CD4-positive, alpha-beta T cell (primary cell): ENCODE measurements around the gene FNDC8. TPM values are rescaled to one million over a fixed set of nuclear protein-coding genes. Genes with fewer than 3 reads are reported as not detected.
"Not testable (repeated sequence)": the region's sequence is repeated elsewhere in the genome, so short reads cannot be mapped to it uniquely, and the experiment has no call there.

Experiments
- ATAC-seq: fragments of 200-7000 bp; cut with Tn5 transposase; one replicate; pipeline ENCODE4 v1.10.0; 2022; ENCODE audit warnings: mild to moderate bottlenecking; ENCODE audit not compliant: poor library complexity
- CTCF ChIA-PET: fragments of 350-600 bp; sonication (Branson Sonifier 250); formaldehyde crosslinking; loops from one replicate; lab custom pipeline; 2021; ENCODE audit warnings: antibody characterized with exemption, inconsistent platforms; lab: Charles Lee
- POLR2A ChIA-PET: fragments of 350-600 bp; sonication (Branson Sonifier 250); formaldehyde crosslinking; loops from one replicate; lab custom pipeline; 2021; ENCODE audit warnings: antibody characterized with exemption, inconsistent platforms; lab: Charles Lee
- DNase-seq, 14 experiments: peaks; one replicate each; pipeline ENCODE4 v3.0.0-alpha.2; 2013 to 2020; ENCODE audit warnings: mixed read lengths in 2 of 14
- H3K27ac ChIP-seq, 2 donors: one replicate each; pipeline versions ENCODE4 v1.5.1 to v1.7.0; 2013; ENCODE audit warnings: low read length in 2 of 2, low read depth in 1 of 2, mild to moderate bottlenecking in 1 of 2
- H3K27me3 ChIP-seq, 2 experiments: 1 replicate in 1 of 2; 2 replicates in 1 of 2; pipeline versions ENCODE4 v1.6.1 to v1.7.0; 2013; ENCODE audit warnings: low read length in 2 of 2, control low read depth in 1 of 2, mild to moderate bottlenecking in 1 of 2, moderate library complexity in 1 of 2; ENCODE audit not compliant: insufficient read depth in 2 of 2, control insufficient read depth in 1 of 2
- H3K36me3 ChIP-seq: one replicate; pipeline ENCODE4 v1.6.1; 2013; ENCODE audit warnings: low read length, control low read depth; ENCODE audit not compliant: insufficient read depth
- H3K4me1 ChIP-seq: one replicate; pipeline ENCODE4 v1.6.1; 2013; ENCODE audit warnings: low read length, control low read depth; ENCODE audit not compliant: insufficient read depth
- H3K4me3 ChIP-seq: one replicate; pipeline ENCODE4 v1.5.1; 2013; ENCODE audit warnings: mild to moderate bottlenecking, low read length, moderate library complexity
- H3K9me3 ChIP-seq, 2 experiments: 1 replicate in 1 of 2; 2 replicates in 1 of 2; pipeline versions ENCODE4 v1.6.1 to v1.7.0; 2013; ENCODE audit warnings: low read length in 2 of 2, mild to moderate bottlenecking in 2 of 2, control low read depth in 1 of 2, moderate library complexity in 1 of 2; ENCODE audit not compliant: control insufficient read depth in 1 of 2, insufficient read depth in 1 of 2
- H3K27ac Mint-ChIP-seq: one replicate; pipeline ENCODE4 v1.8.0; 2020; ENCODE audit warnings: mixed read lengths
- H3K27me3 Mint-ChIP-seq: one replicate; pipeline ENCODE4 v1.8.0; 2021; ENCODE audit warnings: mixed read lengths
- H3K36me3 Mint-ChIP-seq: one replicate; pipeline ENCODE4 v1.8.0; 2021; ENCODE audit warnings: low read depth, mixed read lengths
- H3K4me1 Mint-ChIP-seq: one replicate; pipeline ENCODE4 v1.8.0; 2021; ENCODE audit warnings: low read depth, mixed read lengths
- H3K4me3 Mint-ChIP-seq: one replicate; pipeline ENCODE4 v1.8.0; 2020; ENCODE audit warnings: mild to moderate bottlenecking, mixed read lengths
- H3K9me3 Mint-ChIP-seq: one replicate; pipeline ENCODE4 v1.8.0; 2020; ENCODE audit warnings: mixed read lengths
- intact Hi-C, 2 experiments: fragments of 100-400 bp; cut with DNase I in 1 of 2; cut with micrococcal nuclease in 1 of 2; formaldehyde crosslinking; loops; one replicate each; pipeline versions ENCODE4 v1.15.1 to v1.9.0; 2023 to 2025; cut with DNase I, micrococcal nuclease
- total RNA-seq, 174 experiments: library from RNA in 2 of 174; stranded (reverse) in 2 of 174; gene quantifications; one replicate each; pipeline ENCODE4 v1.2.3 and lab custom pipeline; 2021 to 2026
- TF ChIP-seq, protein P1 (sequence below): fragments of 200-600 bp; IDR thresholded peaks from one replicate; pipeline ENCODE4 v1.8.0; 2022; ENCODE audit warnings: antibody characterized with exemption, mild to moderate bottlenecking

The FNDC8 gene
- total RNA-seq, 2 experiments from 2014 or later: not detected

DNA sequence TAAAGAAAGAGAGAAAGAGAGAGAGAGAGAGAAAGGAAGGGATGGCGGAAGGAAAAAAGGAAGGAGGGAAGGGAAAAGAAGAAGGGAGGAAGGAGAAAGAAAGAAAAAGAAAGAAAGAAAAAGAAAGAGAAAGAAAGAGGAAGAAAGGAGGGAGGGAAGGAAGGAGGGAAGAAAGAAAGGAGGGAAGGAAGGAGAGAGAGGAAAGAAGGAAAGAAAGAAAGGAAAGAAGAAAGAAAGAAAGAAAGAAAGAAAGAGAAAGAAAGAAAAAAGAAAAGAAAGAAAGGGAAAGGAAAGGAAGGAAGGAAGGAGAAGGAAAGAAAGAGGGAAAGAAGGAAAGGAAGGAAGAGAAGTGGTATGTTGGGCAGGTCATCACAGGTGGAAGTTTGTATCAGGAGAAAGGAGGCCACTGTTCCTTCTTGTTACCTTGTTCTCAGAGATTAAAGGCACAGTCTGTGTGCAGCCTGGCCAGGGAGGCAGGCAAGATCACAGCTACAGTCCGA, 53.5 kb downstream of the FNDC8 start:
- H3K27me3 Mint-ChIP-seq: no peaks in the 10 kb centered on the region
- intact Hi-C loops: no loop called here
- H3K27ac Mint-ChIP-seq: peak overlapping the region; percentile 92
- peaks cover 55% of the 10 kb centered on the region for H3K4me1 ChIP-seq
- no peak overlapping the region for H3K27ac ChIP-seq
- CTCF ChIA-PET: no interaction called here
- ATAC-seq: no peak
- H3K36me3 Mint-ChIP-seq: peaks cover 9% of the 10 kb centered on the region
- TF ChIP-seq, protein P1, sequence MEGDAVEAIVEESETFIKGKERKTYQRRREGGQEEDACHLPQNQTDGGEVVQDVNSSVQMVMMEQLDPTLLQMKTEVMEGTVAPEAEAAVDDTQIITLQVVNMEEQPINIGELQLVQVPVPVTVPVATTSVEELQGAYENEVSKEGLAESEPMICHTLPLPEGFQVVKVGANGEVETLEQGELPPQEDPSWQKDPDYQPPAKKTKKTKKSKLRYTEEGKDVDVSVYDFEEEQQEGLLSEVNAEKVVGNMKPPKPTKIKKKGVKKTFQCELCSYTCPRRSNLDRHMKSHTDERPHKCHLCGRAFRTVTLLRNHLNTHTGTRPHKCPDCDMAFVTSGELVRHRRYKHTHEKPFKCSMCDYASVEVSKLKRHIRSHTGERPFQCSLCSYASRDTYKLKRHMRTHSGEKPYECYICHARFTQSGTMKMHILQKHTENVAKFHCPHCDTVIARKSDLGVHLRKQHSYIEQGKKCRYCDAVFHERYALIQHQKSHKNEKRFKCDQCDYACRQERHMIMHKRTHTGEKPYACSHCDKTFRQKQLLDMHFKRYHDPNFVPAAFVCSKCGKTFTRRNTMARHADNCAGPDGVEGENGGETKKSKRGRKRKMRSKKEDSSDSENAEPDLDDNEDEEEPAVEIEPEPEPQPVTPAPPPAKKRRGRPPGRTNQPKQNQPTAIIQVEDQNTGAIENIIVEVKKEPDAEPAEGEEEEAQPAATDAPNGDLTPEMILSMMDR: no peak
- no peaks in the 10 kb centered on the region for H3K36me3 ChIP-seq
- POLR2A ChIA-PET: interaction anchor here (0.7 to 5.6 kb wide), 5 partner anchors 39 to 92 kb away, joined by 3 to 56 read pairs (median 4); partner anchors contain the start of gene SLFN5
- H3K27me3 ChIP-seq: no peaks in the 10 kb centered on the region
- H3K4me3 ChIP-seq: no peak overlapping the region
- no peak overlapping the region for H3K4me3 Mint-ChIP-seq
- no peaks in the 10 kb centered on the region for H3K9me3 Mint-ChIP-seq
- DNase-seq: no peak
- H3K4me1 Mint-ChIP-seq: peaks cover 84% of the 10 kb centered on the region
- no peaks in the 10 kb centered on the region for H3K9me3 ChIP-seq

DNA sequence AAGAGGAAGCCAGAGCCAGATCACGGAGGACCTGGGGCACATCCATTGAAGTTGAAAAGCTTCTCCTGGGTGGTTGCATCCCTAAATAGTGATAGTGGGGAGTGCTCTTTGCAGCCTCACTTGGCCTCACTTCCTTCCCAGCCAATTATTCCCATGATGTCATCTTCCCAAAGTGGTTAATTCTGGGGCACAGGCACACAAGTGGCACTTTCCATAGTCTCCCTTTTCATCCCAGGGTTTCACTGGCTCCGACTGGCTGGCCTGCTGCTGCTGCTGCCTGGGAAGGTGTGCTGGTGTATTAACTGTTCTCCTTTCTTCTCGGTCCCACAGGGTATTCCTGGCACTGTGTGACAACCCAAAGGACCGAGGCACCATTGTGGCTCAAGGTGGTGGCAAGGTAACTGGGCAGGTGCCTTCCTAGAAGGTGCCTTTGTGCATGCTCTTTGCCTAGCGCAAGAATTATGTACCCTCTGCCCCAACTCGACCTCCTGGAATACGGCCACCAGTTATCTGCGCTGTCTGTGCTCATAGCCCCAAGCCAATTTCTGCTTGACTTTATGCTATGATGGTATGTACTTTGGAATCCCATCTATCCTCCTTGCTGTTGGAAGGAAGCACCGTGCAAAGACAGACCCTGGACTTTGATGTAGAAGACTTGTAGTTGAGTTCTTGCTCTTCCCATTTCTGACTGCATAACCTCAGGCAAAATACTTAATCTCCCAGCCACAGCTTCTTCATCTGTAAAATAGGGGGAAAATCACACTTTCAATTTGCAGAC, 54.4 kb downstream of the FNDC8 start:
- H3K27ac Mint-ChIP-seq: peak overlapping the region; percentile 92
- H3K9me3 ChIP-seq: no peaks in the 10 kb centered on the region
- no peaks in the 10 kb centered on the region for H3K36me3 ChIP-seq
- H3K9me3 Mint-ChIP-seq: no peaks in the 10 kb centered on the region
- ChIA-PET POLR2A (interaction anchor here (0.7 to 5.6 kb wide), 5 partner anchors 14 to 198 kb away, joined by 3 to 56 read pairs (median 4); partner anchors contain the start of gene SLFN5), CTCF (no interaction called here)
- no peak for DNase-seq
- H3K36me3 Mint-ChIP-seq: peaks cover 9% of the 10 kb centered on the region
- H3K27me3 ChIP-seq: no peaks in the 10 kb centered on the region
- H3K4me1 Mint-ChIP-seq: peaks cover 93% of the 10 kb centered on the region
- peaks cover 63% of the 10 kb centered on the region for H3K4me1 ChIP-seq
- no peak overlapping the region for H3K4me3 ChIP-seq
- H3K4me3 Mint-ChIP-seq: peak overlapping the region; percentile 43
- intact Hi-C loops: loop anchor here in 1 of 2 experiments (2.0 kb wide), 1 partner anchor 37 kb away; no protein-coding TSS in a partner anchor
- H3K27ac ChIP-seq: no peak overlapping the region
- TF ChIP-seq, protein P1: no peak
- no peak for ATAC-seq
- no peaks in the 10 kb centered on the region for H3K27me3 Mint-ChIP-seq

DNA sequence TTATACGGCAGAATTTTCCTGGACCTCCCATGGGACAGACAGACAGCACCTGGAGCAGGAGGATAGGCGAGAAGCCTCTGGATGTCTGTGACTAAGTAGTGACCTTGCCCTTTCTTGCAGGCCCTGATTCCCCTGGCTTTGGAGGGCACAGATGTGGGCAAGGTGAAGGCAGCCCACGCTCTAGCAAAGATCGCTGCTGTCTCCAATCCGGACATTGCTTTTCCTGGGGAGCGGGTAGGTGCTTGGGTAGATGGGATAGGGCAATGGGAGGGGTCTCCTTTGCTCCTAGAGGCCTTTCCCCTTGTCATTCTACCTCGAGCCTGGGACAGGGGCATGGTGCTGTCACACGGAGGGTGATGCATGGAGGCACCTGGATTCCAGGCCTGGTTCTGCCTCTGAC, 55.5 kb downstream of the FNDC8 start:
- H3K27ac ChIP-seq: no peak overlapping the region
- Mint-ChIP-seq H3K4me1 (peaks cover 90% of the 10 kb centered on the region), H3K9me3 (no peaks in the 10 kb centered on the region), H3K27me3 (no peaks in the 10 kb centered on the region), H3K4me3 (peak overlapping the region; percentile 45), H3K36me3 (peaks cover 9% of the 10 kb centered on the region), H3K27ac (peak overlapping the region; percentile 92)
- intact Hi-C loops: loop anchor here in 1 of 2 experiments (2.0 kb wide), 1 partner anchor 36 kb away; no protein-coding TSS in a partner anchor
- ChIA-PET POLR2A (interaction anchor here (0.7 to 5.6 kb wide), 3 partner anchors 15 to 65 kb away, joined by 3 to 56 read pairs (median 11); partner anchors contain the start of gene SLFN5), CTCF (no interaction called here)
- no peak for ATAC-seq
- H3K4me1 ChIP-seq: peaks cover 61% of the 10 kb centered on the region
- TF ChIP-seq, protein P1: no peak
- H3K36me3 ChIP-seq: no peaks in the 10 kb centered on the region
- no peaks in the 10 kb centered on the region for H3K9me3 ChIP-seq
- H3K27me3 ChIP-seq: no peaks in the 10 kb centered on the region
- DNase-seq: peak in 1 of 14 experiments; percentile 20
- no peak overlapping the region for H3K4me3 ChIP-seq

DNA sequence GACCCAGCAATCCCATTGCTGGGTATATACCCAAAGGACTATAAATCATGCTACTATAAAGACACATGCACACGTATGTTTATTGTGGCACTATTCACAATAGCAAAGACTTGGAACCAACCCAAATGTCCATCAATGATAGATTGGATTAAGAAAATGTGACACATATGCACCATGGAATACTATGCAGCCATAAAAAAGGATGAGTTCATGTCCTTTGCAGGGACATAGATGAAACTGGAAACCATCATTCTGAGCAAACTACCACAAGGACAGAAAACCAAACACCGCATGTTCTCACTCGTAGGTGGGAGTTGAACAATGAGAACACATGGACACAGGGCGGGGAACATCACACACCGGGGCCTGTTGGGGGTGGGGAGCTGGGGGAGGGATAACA, 58.0 kb downstream of the FNDC8 start:
- H3K27me3 ChIP-seq, H3K9me3 ChIP-seq, H3K4me3 ChIP-seq, H3K36me3 ChIP-seq, DNase-seq, H3K9me3 Mint-ChIP-seq, H3K4me3 Mint-ChIP-seq, intact Hi-C loops, H3K27ac ChIP-seq, CTCF ChIA-PET, H3K36me3 Mint-ChIP-seq, H3K27me3 Mint-ChIP-seq, ATAC-seq: not testable (repeated sequence)
- POLR2A ChIA-PET: interaction anchor here (1.9 to 5.6 kb wide), 3 partner anchors 34 to 63 kb away, joined by 7 to 56 read pairs (median 11); partner anchors contain the start of gene SLFN5
- peaks cover 44% of the 10 kb centered on the region for H3K4me1 ChIP-seq
- Mint-ChIP-seq H3K27ac (peak overlapping the region; percentile 92), H3K4me1 (peaks cover 91% of the 10 kb centered on the region)
